DMS114 treated with DMSO at 0.1 percent for 48 hours (cell line): Measurements from ENCODE around the gene RRM2.
"Not testable (repeated sequence)": the region's sequence is repeated elsewhere in the genome, so short reads cannot be mapped to it uniquely, and the experiment has no call there.

ENCODE experiments used
- DNase-seq: peaks from one replicate; lab custom pipeline; 2025; ENCODE audit not compliant: unreplicated experiment; lab: John Stamatoyannopoulos, UW

The RRM2 gene

GRCh38 chr2:10091182-10091888 lies 31.2 kb upstream of the RRM2 start:
- no peak for DNase-seq

- DNase-seq, result not testable (repeated sequence)
Measured at GRCh38 chr2:10091889-10092244, 30.7 kb upstream of the RRM2 start.

- DNase-seq, result no peak
Measured at GRCh38 chr2:10094271-10094814, 28.2 kb upstream of the RRM2 start.

- no peak for DNase-seq
Measured at GRCh38 chr2:10095175-10095574, 27.4 kb upstream of the RRM2 start.

DNA sequence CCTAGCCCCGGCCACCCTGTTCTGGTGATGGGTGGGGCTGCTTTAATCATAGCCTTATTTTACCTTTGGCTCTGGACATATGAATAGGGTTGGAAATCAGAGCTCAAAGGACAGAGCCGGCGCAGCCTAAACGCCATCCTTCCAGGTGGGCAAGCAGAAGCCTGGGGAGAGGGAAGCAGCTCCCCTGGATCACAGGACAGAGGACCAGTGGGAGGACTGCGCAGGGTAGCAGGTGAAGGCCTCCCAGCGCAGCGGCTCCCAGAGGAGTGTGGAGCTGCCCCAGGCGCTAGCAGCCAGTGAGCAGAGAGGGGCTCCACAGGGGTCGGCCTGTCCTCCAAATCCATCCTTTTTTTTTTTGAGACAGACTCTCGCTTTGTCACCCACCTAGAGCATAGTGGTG lies 25.9 kb upstream of the RRM2 start:
- no peak for DNase-seq

GRCh38 chr2:10097352-10098148 lies 25.0 kb upstream of the RRM2 start:
- peak; percentile 61 for DNase-seq

DNA sequence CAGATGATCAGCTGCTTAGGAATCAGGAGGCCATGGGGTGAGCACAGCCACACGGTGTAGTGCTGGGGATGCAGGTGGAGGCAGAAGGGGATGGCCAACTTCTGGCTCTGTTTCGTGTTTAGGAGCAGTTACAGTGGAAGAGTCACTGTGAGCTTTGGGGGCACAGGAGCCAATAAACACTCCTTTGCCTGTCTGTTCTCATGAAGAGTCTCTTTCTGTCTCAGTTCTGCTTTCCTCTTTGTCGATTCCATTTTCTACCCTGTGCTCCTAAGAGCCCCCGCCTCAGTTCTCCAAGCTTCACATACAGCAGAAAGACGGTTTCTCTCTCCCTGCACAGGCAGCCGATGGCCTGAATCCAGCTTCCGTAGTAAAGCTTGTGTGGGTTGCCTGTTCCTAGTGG lies 21.0 kb upstream of the RRM2 start:
- DNase-seq, result no peak

DNA sequence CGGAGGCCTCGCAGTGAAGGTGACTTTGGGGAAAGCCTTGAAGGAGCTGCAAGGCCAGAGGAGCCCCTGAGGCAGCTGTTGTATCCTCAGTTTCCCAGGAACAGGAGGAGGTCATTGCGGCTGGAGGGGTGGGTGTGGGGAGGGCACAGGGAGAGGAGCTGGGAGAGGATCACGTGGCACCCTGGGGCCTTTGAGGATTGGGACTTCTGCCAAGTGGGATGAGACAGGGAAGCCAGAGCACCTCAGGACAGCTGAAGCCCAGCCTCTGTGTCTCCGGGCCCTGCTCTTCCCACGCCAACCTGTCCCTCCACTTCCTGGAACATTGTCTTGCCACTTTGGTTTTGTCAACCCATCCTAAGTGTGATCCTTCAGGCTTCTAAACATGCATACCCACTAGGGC lies 19.4 kb upstream of the RRM2 start:
- DNase-seq, result no peak

DNA sequence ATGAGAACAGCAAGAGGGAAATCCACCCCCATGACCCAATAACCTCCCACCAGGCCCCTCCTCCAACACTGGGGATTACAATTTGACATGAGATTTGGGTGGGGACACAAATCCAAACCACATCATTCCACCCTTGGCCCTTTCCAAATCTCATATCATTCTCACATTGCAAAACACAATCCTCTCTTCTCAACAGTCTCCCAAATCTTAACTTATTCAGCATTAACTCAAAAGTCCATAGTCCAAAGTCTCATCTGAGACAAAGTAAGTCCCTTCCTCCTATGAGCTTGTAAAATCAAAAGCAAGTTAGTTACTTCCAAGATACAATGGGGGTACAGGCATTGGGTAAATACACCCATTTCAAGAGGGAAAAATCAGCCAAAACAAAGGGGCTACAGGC lies 17.6 kb upstream of the RRM2 start:
- not testable (repeated sequence) for DNase-seq

DNA sequence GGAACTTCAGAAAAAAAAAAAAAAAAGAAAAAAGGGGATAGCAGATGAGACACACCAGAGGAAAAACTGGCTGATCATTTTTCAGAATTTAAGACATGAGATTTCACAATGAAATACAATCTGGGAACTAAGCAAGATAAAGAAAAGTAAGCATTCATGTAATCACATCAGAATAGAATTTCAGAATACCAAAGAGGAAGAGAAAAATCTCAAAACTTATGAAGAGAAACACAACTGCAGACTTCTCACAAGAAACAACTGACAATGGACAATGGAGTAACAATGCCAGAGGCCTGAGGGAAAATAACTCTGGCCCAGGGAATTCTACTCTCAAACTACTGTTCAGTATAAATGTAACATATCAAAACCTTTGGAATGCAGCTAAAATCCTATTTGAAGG lies 13.2 kb upstream of the RRM2 start:
- DNase-seq, result no peak

DNA sequence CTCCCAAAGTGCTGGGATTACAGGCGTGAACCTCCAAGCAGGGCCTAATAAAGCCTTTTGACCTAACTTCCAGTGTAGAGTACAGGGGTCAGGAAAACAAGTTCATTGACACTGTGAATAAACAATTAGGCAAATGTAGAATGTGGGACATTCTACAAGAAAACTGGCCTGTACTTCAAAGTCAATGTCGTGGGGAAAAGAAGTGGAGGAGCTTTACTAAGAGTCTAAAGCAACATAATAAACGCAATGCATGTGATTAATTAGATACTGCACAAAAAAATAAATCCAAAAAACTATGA lies 3.6 kb upstream of the RRM2 start:
- no peak for DNase-seq

GRCh38 chr2:10119601-10120157 lies 2.9 kb upstream of the RRM2 start:
- DNase-seq, result no peak

- peak; percentile 90 for DNase-seq
Measured at GRCh38 chr2:10120158-10120876, 2.2 kb upstream of the RRM2 start.

DNA sequence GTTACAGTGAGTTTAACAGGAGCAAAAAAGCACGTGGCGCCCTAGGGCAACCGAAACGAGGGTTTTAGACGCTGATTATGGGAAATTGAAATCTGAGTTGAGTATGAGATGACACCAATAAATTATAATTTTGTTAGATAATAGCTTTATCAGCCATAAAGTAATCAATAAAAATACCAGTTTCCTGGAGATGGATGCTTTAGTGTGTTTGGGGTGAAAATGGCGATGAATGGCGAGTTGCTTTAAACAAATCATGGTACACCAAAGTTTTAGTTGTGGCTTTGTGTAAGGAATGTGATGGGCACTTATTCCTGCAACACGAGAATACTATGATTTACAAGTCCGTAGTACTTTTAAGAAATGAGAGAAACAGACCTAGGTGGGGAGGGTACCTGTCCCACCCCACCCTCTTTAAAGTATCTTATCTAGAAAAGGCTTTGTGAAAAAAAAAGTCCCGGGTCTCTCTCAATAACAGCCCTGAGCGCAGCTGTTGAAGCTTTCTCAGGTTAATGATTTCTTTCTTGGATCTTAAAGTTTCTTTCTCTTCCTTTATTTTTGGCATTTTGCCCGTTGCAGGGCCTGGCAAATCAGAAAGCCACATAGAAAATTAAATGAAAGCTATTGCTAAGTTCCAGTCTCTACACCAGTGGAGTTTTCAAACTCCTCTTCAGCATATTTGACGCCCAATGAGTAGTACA lies 1.5 kb upstream of the RRM2 start:
- DNase-seq, result peak; percentile 17

DNA sequence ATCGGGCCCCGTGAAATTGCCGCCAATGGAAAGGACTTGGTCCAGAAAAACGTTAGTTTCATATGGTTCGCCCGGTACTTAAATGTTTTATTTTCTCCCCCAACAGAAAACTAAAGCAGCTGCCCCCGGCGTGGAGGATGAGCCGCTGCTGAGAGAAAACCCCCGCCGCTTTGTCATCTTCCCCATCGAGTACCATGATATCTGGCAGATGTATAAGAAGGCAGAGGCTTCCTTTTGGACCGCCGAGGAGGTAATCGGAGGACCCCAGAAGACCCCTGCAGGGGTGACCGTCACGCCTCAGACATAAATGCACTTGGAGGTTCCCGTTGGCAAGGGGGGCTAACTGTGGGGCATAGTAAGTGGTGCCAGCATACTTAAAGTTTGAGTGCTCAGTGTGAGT lies 742 bp downstream of the RRM2 start:
- no peak for DNase-seq

DNA sequence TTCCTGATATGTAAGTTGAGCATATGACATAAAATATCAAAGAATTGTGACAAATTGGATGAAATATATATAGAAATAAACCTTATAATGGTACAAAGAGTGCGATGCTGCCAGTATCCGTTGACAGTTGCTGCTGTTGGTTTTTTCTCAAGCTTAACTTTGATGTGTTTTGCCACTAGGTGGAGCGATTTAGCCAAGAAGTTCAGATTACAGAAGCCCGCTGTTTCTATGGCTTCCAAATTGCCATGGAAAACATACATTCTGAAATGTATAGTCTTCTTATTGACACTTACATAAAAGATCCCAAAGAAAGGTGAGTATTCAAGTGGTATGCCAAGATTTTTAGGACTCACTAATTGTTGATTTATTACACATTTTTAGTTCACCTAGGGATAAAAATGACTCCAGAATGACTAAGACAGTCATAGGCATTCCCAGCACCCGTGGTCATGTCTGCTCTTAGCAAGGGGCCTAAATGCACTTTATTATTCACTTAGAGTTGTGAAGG lies 2.1 kb downstream of the RRM2 start:
- peak; percentile 72 for DNase-seq

DNA sequence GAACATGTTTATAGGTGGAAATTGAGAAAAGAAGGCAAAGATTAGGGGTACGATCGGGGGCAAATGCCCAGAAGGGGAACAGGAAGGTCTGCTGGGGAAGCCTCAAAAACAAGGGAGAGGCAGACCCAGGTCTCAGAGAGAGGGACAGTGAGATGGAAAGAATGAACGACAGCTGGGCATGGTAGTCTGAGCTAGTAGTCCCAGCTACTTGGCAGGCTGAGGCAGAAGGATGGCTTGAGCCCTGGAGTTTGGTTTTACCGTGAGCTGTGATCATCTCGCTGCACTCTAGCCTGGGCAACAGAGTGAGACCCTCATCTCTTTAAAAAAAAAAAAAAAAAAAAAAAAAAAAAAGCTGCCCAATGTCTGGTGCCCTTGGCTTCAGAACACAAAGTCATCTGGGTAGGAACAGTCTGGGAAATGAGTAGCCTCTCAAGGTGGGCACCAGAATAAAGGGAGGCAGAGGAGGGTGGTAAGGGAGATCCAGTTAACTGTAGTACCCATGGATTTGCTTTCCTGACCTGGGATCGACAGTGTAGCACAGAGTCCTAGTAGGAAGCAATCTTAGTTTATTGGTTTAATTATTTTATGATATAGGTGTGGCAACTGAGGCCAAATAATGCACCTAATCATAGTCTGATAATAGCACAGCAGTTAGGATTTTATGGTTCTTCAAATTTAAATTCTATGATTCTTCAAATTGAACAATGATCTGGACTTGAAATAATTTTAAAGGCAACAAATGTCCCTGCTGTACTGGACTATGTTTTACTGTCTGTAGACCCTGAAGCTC lies 3.5 kb downstream of the RRM2 start:
- no peak for DNase-seq

- no peak for DNase-seq
Measured at GRCh38 chr2:10126632-10127026, 4.1 kb downstream of the RRM2 start.

DNA sequence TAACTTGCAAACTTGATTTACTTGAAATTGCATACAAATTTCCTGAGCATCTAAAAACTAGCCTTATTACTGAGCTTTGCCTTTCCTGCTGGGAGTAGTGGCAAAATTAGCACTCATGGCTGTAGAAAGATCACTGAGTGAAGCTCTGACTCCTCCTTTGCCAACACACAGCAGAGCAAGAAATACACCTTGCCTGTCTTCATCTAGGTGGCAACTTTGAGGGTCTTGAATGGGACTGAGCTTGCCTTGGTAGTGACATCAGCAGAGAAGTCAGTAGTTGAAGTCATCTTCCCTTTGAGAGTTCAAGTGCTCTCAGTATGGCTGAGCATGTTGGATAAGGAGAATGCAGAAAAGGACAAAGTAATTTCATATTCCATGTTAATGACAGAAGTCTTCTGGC lies 5.9 kb downstream of the RRM2 start:
- DNase-seq, result no peak

GRCh38 chr2:10129490-10129889 lies 7.0 kb downstream of the RRM2 start:
- no peak for DNase-seq
